Vagina (tissue), 2 donors: ENCODE results near the gene CXCR6.

Source experiments
- CTCF ChIP-seq, 3 experiments: fragments of 450-650 bp in 2 of 3; fragments of 200-600 bp in 1 of 3; sonication (generic) in 1 of 3; IDR thresholded peaks; one replicate each; pipeline ENCODE4 v1.5.1; 2017 to 2019; ENCODE audit warnings: antibody characterized with exemption in 3 of 3, mild to moderate bottlenecking in 2 of 3, moderate library complexity in 2 of 3
- POLR2A ChIP-seq, 2 donors: fragments of 450-650 bp; IDR thresholded peaks; one replicate each; pipeline ENCODE4 v1.6.1; 2017; ENCODE audit warnings: antibody characterized with exemption in 2 of 2, mild to moderate bottlenecking in 2 of 2, moderate library complexity in 2 of 2
- POLR2AphosphoS5 ChIP-seq, 2 donors: sonication (generic); formaldehyde crosslinking; IDR thresholded peaks; one replicate each; pipeline ENCODE4 v1.9.0; 2017; ENCODE audit warnings: antibody characterized with exemption in 2 of 2, mild to moderate bottlenecking in 2 of 2, low read depth in 1 of 2; ENCODE audit not compliant: insufficient read depth in 1 of 2

DNA sequence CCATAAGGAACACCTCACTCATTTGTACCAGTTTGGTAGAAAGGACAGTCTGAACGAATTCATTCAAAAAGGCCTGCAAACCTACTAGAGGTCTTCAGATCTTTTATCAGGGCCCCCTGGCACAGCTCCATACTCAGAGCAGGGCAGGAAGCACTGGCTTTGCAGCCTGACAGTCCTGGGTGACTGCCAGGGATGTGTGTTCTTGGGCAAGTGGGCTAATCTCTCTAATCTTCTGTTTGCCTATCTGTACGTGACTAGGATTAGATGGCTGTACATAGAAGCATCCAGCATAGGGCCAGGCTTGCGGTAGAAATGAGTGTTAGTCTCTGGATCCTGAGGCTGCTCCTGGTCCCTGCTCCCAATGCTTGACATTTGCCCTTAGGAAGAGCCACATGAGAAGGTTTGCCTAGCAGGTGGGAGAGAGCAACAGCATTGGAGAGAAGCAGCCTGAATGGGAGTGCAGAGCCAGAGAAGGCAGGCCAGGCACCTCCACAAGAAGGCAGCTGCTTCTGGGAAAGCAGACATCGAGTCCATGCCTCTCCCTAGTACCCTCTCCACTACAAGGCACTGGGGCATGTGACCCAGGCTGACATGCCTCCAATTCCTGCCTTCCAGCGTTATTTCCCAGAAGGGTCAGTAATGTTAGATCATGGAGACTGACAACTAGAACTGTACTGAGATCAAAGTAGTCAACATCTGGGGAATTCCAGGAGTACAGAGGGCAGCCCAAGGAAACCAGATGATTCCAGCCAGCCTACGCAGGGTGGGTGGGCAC is 1.0 kb upstream of the CXCR6 start:
- no peak for TF ChIP-seq CTCF (IDR thresholded peaks at IDR 0.05)
- no peak for TF ChIP-seq POLR2AphosphoS5 (IDR thresholded peaks at IDR 0.05; ENCODE audit: insufficient read depth in 1 of 2, low read depth in 1 of 2)
- no peak for TF ChIP-seq POLR2A (IDR thresholded peaks at IDR 0.05)
